Measurements from ENCODE around the gene CD302.

Gene CD302

DNA sequence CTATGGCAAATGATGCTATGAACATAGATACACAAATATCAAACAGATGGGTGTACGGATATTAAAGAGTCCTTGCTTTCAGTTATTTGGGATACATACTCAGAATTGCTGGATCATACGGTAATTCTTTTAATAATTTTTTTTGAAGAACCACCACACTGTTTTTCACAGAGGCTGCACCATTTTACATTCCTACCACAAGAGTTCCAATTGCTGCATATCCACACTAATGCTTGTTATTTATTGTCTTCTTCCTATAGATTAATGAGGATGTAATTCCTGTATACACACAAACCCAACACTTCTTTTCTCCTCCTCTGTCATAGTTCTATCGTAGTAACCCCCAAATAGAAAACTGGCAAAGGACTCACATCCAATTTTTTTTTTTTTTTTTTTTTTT is 21.7 kb downstream of the CD302 start:
- Histone ChIP-seq H3K9me3 (ENCODE audit: control insufficient read depth, insufficient read depth, low read length) (no peaks in the 10 kb centered on the region), H3K27me3 (ENCODE audit: control insufficient read depth, insufficient read depth, low read length) (no peaks in the 10 kb centered on the region), H3K36me3 (ENCODE audit: control insufficient read depth, insufficient read depth, low read length) (no peaks in the 10 kb centered on the region), H3K27ac (ENCODE audit: low read length) (no peak overlapping the region), H3K4me1 (ENCODE audit: control insufficient read depth, insufficient read depth, low read length) (no peaks in the 10 kb centered on the region), H3K4me3 (ENCODE audit: low read length) (no peak overlapping the region)
- no CpG with 5 or more reads among the region's 3 CpGs for WGBS (ENCODE audit: insufficient coverage, insufficient read length)
- DNase-seq (ENCODE audit: low read depth, low spot score), result no peak

DNA sequence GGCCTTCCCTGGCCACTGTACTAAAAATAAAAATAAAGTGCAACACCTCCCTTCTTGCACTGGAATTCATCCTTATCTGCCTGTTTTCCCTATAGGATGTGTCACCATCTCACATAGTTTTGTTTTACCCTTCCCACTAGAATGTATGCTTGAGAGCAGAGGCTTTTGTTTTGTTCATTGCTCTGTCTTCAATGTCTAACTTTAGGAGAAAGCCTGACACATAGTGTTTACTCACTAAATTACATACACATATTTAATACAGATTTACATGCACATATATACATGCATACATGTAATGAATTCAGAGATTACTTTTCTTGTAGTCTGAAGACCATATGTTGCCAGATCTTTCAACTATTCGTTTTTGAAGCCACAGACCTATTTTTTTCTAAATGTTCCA is 23.0 kb downstream of the CD302 start:
- Histone ChIP-seq H3K27me3 (ENCODE audit: control insufficient read depth, insufficient read depth, low read length) (no peaks in the 10 kb centered on the region), H3K4me1 (ENCODE audit: control insufficient read depth, insufficient read depth, low read length) (no peaks in the 10 kb centered on the region), H3K9me3 (ENCODE audit: control insufficient read depth, insufficient read depth, low read length) (no peaks in the 10 kb centered on the region), H3K4me3 (ENCODE audit: low read length) (no peak overlapping the region), H3K27ac (ENCODE audit: low read length) (no peak overlapping the region), H3K36me3 (ENCODE audit: control insufficient read depth, insufficient read depth, low read length) (no peaks in the 10 kb centered on the region)
- no peak for DNase-seq (ENCODE audit: low read depth, low spot score)
- no CpG with 5 or more reads among the region's 1 CpG for WGBS (ENCODE audit: insufficient coverage, insufficient read length)

DNA sequence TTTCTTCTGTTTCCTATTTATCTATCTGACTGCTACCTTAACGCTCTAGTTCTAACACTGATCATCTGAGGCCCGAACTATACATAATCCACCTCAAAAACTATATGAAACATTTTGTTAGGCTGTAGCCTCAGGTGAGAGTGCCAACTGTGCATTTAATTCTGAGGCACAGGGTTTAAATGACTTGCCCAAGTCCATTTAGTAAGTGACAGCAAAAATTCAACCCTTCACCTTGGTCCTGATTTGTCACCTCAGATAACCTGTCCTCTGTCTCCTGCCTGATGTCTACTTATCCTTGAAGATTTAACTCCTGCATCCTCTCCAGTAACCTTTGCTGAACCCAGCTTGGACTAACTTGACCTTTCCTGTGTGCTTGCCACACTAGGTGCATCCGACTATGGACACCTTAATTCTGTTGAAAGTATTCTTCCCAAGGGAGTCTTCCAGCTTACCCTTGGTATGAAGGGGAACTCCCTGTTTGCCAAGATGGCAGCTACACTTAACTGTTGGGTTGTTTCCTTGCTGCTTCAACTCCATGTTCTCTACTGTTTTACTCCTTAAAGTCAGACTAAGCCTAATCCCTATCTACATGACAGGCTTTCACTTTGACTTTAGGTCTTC is 23.5 kb downstream of the CD302 start:
- Histone ChIP-seq H3K36me3 (ENCODE audit: control insufficient read depth, insufficient read depth, low read length) (no peaks in the 10 kb centered on the region), H3K27ac (ENCODE audit: low read length) (no peak overlapping the region), H3K4me1 (ENCODE audit: control insufficient read depth, insufficient read depth, low read length) (no peaks in the 10 kb centered on the region), H3K4me3 (ENCODE audit: low read length) (no peak overlapping the region), H3K9me3 (ENCODE audit: control insufficient read depth, insufficient read depth, low read length) (no peaks in the 10 kb centered on the region), H3K27me3 (ENCODE audit: control insufficient read depth, insufficient read depth, low read length) (no peaks in the 10 kb centered on the region)
- DNase-seq (ENCODE audit: low read depth, low spot score), result no peak
- no CpG with 5 or more reads among the region's 3 CpGs for WGBS (ENCODE audit: insufficient coverage, insufficient read length)

GRCh38 chr2:159773886-159774285 is 24.1 kb downstream of the CD302 start:
- Histone ChIP-seq H3K4me3 (ENCODE audit: low read length) (no peak overlapping the region), H3K9me3 (ENCODE audit: control insufficient read depth, insufficient read depth, low read length) (no peaks in the 10 kb centered on the region), H3K27me3 (ENCODE audit: control insufficient read depth, insufficient read depth, low read length) (no peaks in the 10 kb centered on the region), H3K4me1 (ENCODE audit: control insufficient read depth, insufficient read depth, low read length) (no peaks in the 10 kb centered on the region), H3K27ac (ENCODE audit: low read length) (no peak overlapping the region), H3K36me3 (ENCODE audit: control insufficient read depth, insufficient read depth, low read length) (no peaks in the 10 kb centered on the region)
- DNase-seq (ENCODE audit: low read depth, low spot score), result no peak
- no CpG with 5 or more reads among the region's 3 CpGs for WGBS (ENCODE audit: insufficient coverage, insufficient read length)

GRCh38 chr2:159773426-159773825 is 24.6 kb downstream of the CD302 start:
- no CpG with 5 or more reads among the region's 3 CpGs for WGBS (ENCODE audit: insufficient coverage, insufficient read length)
- H3K9me3 ChIP-seq (ENCODE audit: control insufficient read depth, insufficient read depth, low read length), result no peaks in the 10 kb centered on the region

GRCh38 chr2:159769147-159769546 is 28.9 kb downstream of the CD302 start:
- no CpG with 5 or more reads among the region's 3 CpGs for WGBS (ENCODE audit: insufficient coverage, insufficient read length)

More at GRCh38 chr2:159773426-159773825, 24.6 kb downstream of the CD302 start:
- Histone ChIP-seq H3K36me3 (ENCODE audit: control insufficient read depth, insufficient read depth, low read length) (no peaks in the 10 kb centered on the region), H3K27ac (ENCODE audit: low read length) (no peak overlapping the region), H3K27me3 (ENCODE audit: control insufficient read depth, insufficient read depth, low read length) (no peaks in the 10 kb centered on the region), H3K4me3 (ENCODE audit: low read length) (no peak overlapping the region), H3K4me1 (ENCODE audit: control insufficient read depth, insufficient read depth, low read length) (no peaks in the 10 kb centered on the region)
- no peak for DNase-seq (ENCODE audit: low read depth, low spot score)

DNA sequence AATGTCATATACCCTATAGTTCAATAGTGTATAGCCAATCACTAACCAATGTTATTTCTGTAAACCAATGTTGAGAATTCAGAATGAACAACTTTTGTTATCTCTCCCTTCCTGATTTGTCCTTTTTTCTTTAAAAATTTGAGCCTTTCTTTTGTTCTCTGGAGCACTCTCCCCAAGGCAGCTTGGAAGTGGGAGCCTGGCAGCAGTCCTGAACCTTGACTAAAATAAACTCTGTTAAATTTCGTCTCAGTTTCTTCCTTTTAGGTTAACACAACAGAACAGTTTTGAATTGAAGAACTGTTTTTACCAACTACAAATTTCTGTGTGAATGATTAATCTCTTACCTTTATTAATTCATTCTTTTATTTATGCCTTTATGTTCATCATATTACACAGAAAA is 35.9 kb downstream of the CD302 start:
- Histone ChIP-seq H3K4me1 (ENCODE audit: control insufficient read depth, insufficient read depth, low read length) (no peaks in the 10 kb centered on the region), H3K27me3 (ENCODE audit: control insufficient read depth, insufficient read depth, low read length) (no peaks in the 10 kb centered on the region), H3K4me3 (ENCODE audit: low read length) (no peak overlapping the region), H3K36me3 (ENCODE audit: control insufficient read depth, insufficient read depth, low read length) (peaks cover 4% of the 10 kb centered on the region; the same call in 1 of the 2 replicates), H3K9me3 (ENCODE audit: control insufficient read depth, insufficient read depth, low read length) (no peaks in the 10 kb centered on the region), H3K27ac (ENCODE audit: low read length) (no peak overlapping the region)
- no peak for DNase-seq (ENCODE audit: low read depth, low spot score)
- WGBS (ENCODE audit: insufficient coverage, insufficient read length), result no CpG with 5 or more reads among the region's 1 CpG

More at GRCh38 chr2:159769147-159769546, 28.9 kb downstream of the CD302 start:
- Histone ChIP-seq H3K9me3 (ENCODE audit: control insufficient read depth, insufficient read depth, low read length) (no peaks in the 10 kb centered on the region), H3K36me3 (ENCODE audit: control insufficient read depth, insufficient read depth, low read length) (no peaks in the 10 kb centered on the region), H3K4me1 (ENCODE audit: control insufficient read depth, insufficient read depth, low read length) (no peaks in the 10 kb centered on the region), H3K27ac (ENCODE audit: low read length) (no peak overlapping the region), H3K4me3 (ENCODE audit: low read length) (no peak overlapping the region), H3K27me3 (ENCODE audit: control insufficient read depth, insufficient read depth, low read length) (no peaks in the 10 kb centered on the region)
- DNase-seq (ENCODE audit: low read depth, low spot score), result no peak

- H3K9me3 ChIP-seq (ENCODE audit: control insufficient read depth, insufficient read depth, low read length), result no peaks in the 10 kb centered on the region
- no peak overlapping the region for H3K4me3 ChIP-seq (ENCODE audit: low read length)
- no peak overlapping the region for H3K27ac ChIP-seq (ENCODE audit: low read length)
- no peaks in the 10 kb centered on the region for H3K27me3 ChIP-seq (ENCODE audit: control insufficient read depth, insufficient read depth, low read length)
- no peaks in the 10 kb centered on the region for H3K4me1 ChIP-seq (ENCODE audit: control insufficient read depth, insufficient read depth, low read length)
- peaks cover 4% of the 10 kb centered on the region; the same call in 1 of the 2 replicates for H3K36me3 ChIP-seq (ENCODE audit: control insufficient read depth, insufficient read depth, low read length)
- no peak for DNase-seq (ENCODE audit: low read depth, low spot score)
Observed at GRCh38 chr2:159760326-159760725, 37.7 kb downstream of the CD302 start.

DNA sequence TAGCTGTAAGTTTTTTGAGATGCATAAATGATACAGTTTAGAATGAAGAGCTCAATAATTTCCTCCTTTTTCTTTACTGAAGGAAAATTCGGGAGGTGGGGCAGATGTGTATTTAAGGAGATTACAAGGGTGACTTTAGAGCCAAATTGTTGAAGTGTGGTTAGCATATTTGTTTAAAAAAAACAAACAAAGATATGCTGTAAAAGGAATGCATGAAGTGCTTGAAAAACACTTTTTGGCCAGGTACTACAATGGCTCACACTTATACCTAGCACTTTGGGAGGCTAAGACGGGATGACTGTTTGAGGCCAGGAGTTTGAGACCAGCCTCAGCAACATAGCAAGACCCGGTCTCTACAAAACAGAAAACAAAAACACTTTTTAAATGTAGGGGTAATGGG is 38.4 kb downstream of the CD302 start:
- Histone ChIP-seq H3K9me3 (ENCODE audit: control insufficient read depth, insufficient read depth, low read length) (no peaks in the 10 kb centered on the region), H3K4me3 (ENCODE audit: low read length) (no peak overlapping the region), H3K4me1 (ENCODE audit: control insufficient read depth, insufficient read depth, low read length) (no peaks in the 10 kb centered on the region), H3K36me3 (ENCODE audit: control insufficient read depth, insufficient read depth, low read length) (peaks cover 4% of the 10 kb centered on the region; the same call in 1 of the 2 replicates), H3K27me3 (ENCODE audit: control insufficient read depth, insufficient read depth, low read length) (no peaks in the 10 kb centered on the region), H3K27ac (ENCODE audit: low read length) (no peak overlapping the region)
- no CpG with 5 or more reads among the region's 3 CpGs for WGBS (ENCODE audit: insufficient coverage, insufficient read length)
- no peak for DNase-seq (ENCODE audit: low read depth, low spot score)

GRCh38 chr2:159758686-159759085 is 39.3 kb downstream of the CD302 start:
- no peak for DNase-seq (ENCODE audit: low read depth, low spot score)
- Histone ChIP-seq H3K4me1 (ENCODE audit: control insufficient read depth, insufficient read depth, low read length) (no peaks in the 10 kb centered on the region), H3K9me3 (ENCODE audit: control insufficient read depth, insufficient read depth, low read length) (no peaks in the 10 kb centered on the region), H3K27me3 (ENCODE audit: control insufficient read depth, insufficient read depth, low read length) (no peaks in the 10 kb centered on the region), H3K4me3 (ENCODE audit: low read length) (no peak overlapping the region), H3K36me3 (ENCODE audit: control insufficient read depth, insufficient read depth, low read length) (peaks cover 4% of the 10 kb centered on the region; the same call in 1 of the 2 replicates), H3K27ac (ENCODE audit: low read length) (no peak overlapping the region)
- WGBS (ENCODE audit: insufficient coverage, insufficient read length), result no CpG with 5 or more reads among the region's 1 CpG

- Histone ChIP-seq H3K4me3 (ENCODE audit: low read length) (no peak overlapping the region), H3K4me1 (ENCODE audit: control insufficient read depth, insufficient read depth, low read length) (no peaks in the 10 kb centered on the region), H3K27me3 (ENCODE audit: control insufficient read depth, insufficient read depth, low read length) (no peaks in the 10 kb centered on the region), H3K9me3 (ENCODE audit: control insufficient read depth, insufficient read depth, low read length) (no peaks in the 10 kb centered on the region), H3K27ac (ENCODE audit: low read length) (no peak overlapping the region), H3K36me3 (ENCODE audit: control insufficient read depth, insufficient read depth, low read length) (peaks cover 4% of the 10 kb centered on the region; the same call in 1 of the 2 replicates)
- WGBS (ENCODE audit: insufficient coverage, insufficient read length), result no CpG with 5 or more reads among the region's 1 CpG
- DNase-seq (ENCODE audit: low read depth, low spot score), result no peak
Observed at GRCh38 chr2:159758239-159758638, 39.8 kb downstream of the CD302 start.

Data from iPS DF 6.9 (cell line).